Parathyroid adenoma (tissue), 2 donors: ENCODE results near the gene JADE2.

Experiments
- H2AFZ ChIP-seq: fragments of 300-600 bp; sonication (generic); one replicate; pipeline ENCODE4 v1.7.0; 2017; ENCODE audit warnings: antibody characterized with exemption, mild to moderate bottlenecking
- H3K27ac ChIP-seq: fragments of 300-600 bp; sonication (generic); one replicate; pipeline ENCODE4 v1.7.0; 2017
- H3K27me3 ChIP-seq: fragments of 300-600 bp; sonication (generic); one replicate; pipeline ENCODE4 v1.7.0; 2017; ENCODE audit warnings: low read length; ENCODE audit not compliant: control insufficient read depth, insufficient read depth
- H3K36me3 ChIP-seq: fragments of 300-600 bp; sonication (generic); one replicate; pipeline ENCODE4 v1.7.0; 2017; ENCODE audit warnings: low read length; ENCODE audit not compliant: control insufficient read depth, insufficient read depth
- H3K4me1 ChIP-seq: fragments of 300-600 bp; sonication (generic); one replicate; pipeline ENCODE4 v1.7.0; 2017; ENCODE audit warnings: control low read depth
- H3K4me2 ChIP-seq: fragments of 300-600 bp; sonication (generic); one replicate; pipeline ENCODE4 v1.7.0; 2017; ENCODE audit warnings: low read length
- H3K4me3 ChIP-seq: fragments of 300-600 bp; sonication (generic); one replicate; pipeline ENCODE4 v1.7.0; 2017; ENCODE audit warnings: low read depth, low read length
- H3K79me2 ChIP-seq: fragments of 300-600 bp; sonication (generic); one replicate; pipeline ENCODE4 v1.7.0; 2017; ENCODE audit warnings: control low read depth
- H3K9ac ChIP-seq: fragments of 300-600 bp; sonication (generic); one replicate; pipeline ENCODE4 v1.7.0; 2017; ENCODE audit warnings: mild to moderate bottlenecking
- H3K9me3 ChIP-seq: fragments of 300-600 bp; sonication (generic); one replicate; pipeline ENCODE4 v1.7.0; 2017; ENCODE audit warnings: low read length; ENCODE audit not compliant: control insufficient read depth
- CTCF ChIP-seq: fragments of 300-600 bp; sonication (generic); IDR thresholded peaks from one replicate; pipeline ENCODE4 v1.7.0; 2017; ENCODE audit warnings: antibody characterized with exemption, mild to moderate bottlenecking
- donor health status: primary hyperparathyroidism.

JADE2 gene

GRCh38 chr5:134525683-134526482 lies 413 bp downstream of the JADE2 start:
- peak overlapping the region; percentile 100 for H3K27ac ChIP-seq
- H3K4me1 ChIP-seq: peaks cover 22% of the 10 kb centered on the region
- peak overlapping the region; percentile 93 for H3K4me2 ChIP-seq
- H3K9ac ChIP-seq: peak overlapping the region; percentile 59
- H3K9me3 ChIP-seq: no peaks in the 10 kb centered on the region
- H3K36me3 ChIP-seq: no peaks in the 10 kb centered on the region
- H3K4me3 ChIP-seq: peak overlapping the region; percentile 100
- peak; percentile 13 for TF ChIP-seq CTCF
- peaks cover 34% of the 10 kb centered on the region for H3K79me2 ChIP-seq
- H3K27me3 ChIP-seq: no peaks in the 10 kb centered on the region
- peak overlapping the region; percentile 72 for H2AFZ ChIP-seq

- Histone ChIP-seq H3K79me2 (peaks cover 41% of the 10 kb centered on the region), H3K27ac (peak overlapping the region; percentile 100), H3K27me3 (no peaks in the 10 kb centered on the region), H3K36me3 (no peaks in the 10 kb centered on the region), H3K9me3 (no peaks in the 10 kb centered on the region), H3K4me2 (peak overlapping the region; percentile 93), H3K4me1 (peaks cover 25% of the 10 kb centered on the region), H2AFZ (peak overlapping the region; percentile 54), H3K4me3 (peak overlapping the region; percentile 100), H3K9ac (peak overlapping the region; percentile 59)
- peak; percentile 50 for TF ChIP-seq CTCF
Observed at GRCh38 chr5:134526483-134527155, 1.1 kb downstream of the JADE2 start.

GRCh38 chr5:134527156-134527960 lies 1.9 kb downstream of the JADE2 start:
- no peaks in the 10 kb centered on the region for H3K27me3 ChIP-seq
- peaks cover 47% of the 10 kb centered on the region for H3K79me2 ChIP-seq
- peak overlapping the region; percentile 100 for H3K27ac ChIP-seq
- H3K36me3 ChIP-seq: no peaks in the 10 kb centered on the region
- peak overlapping the region; percentile 100 for H3K4me3 ChIP-seq
- no peaks in the 10 kb centered on the region for H3K9me3 ChIP-seq
- peak; percentile 97 for TF ChIP-seq CTCF
- peaks cover 25% of the 10 kb centered on the region for H3K4me1 ChIP-seq
- no peak overlapping the region for H3K9ac ChIP-seq
- peak overlapping the region; percentile 54 for H2AFZ ChIP-seq
- H3K4me2 ChIP-seq: peak overlapping the region; percentile 93

GRCh38 chr5:134527961-134528424 lies 2.5 kb downstream of the JADE2 start:
- Histone ChIP-seq H3K27me3 (no peaks in the 10 kb centered on the region), H3K9ac (no peak overlapping the region), H3K4me1 (peaks cover 27% of the 10 kb centered on the region), H3K9me3 (no peaks in the 10 kb centered on the region), H2AFZ (no peak overlapping the region), H3K4me3 (peak overlapping the region; percentile 100), H3K79me2 (peaks cover 53% of the 10 kb centered on the region), H3K4me2 (peak overlapping the region; percentile 93), H3K27ac (peak overlapping the region; percentile 100), H3K36me3 (no peaks in the 10 kb centered on the region)
- TF ChIP-seq CTCF: no peak
